Measurements from ENCODE around the gene DDIT3.
A peak's percentile ranks its signal among the peaks of the same experiment; 100 is the strongest.
"Not testable (repeated sequence)": the region's sequence is repeated elsewhere in the genome, so short reads cannot be mapped to it uniquely, and the experiment has no call there.

Gene DDIT3

DNA sequence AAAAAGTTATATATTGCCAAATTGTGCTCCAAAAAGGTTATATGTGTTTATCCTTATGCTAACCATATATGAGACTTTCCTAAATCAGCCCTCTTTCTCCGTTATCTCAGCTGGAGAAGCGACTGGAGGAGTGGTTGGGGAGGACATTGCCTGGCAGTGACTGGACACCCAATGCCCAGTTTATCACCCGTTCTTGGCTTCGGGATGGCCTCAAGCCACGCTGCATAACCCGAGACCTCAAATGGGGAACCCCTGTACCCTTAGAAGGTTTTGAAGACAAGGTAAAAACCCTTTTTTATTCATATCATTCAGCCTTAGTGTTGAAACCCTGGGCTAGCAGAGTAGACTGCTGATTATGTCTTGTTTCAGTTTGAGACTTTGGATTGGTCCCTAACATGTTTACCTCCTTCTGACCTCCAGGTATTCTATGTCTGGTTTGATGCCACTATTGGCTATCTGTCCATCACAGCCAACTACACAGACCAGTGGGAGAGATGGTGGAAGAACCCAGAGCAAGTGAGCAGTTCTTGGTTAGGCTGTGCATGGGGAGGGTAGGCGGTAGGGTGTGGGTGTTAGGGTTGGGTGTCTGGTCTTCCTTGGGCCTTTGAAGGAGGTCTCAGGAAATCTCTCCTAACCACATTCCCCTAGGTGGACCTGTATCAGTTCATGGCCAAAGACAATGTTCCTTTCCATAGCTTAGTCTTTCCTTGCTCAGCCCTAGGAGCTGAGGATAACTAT, 8.6 kb downstream of the DDIT3 start:
- no peak for DNase-seq

- DNase-seq = no peak
Observed at GRCh38 chr12:57511161-57511560, 9.2 kb downstream of the DDIT3 start.

- DNase-seq = not testable (repeated sequence)
Observed at GRCh38 chr12:57507796-57508195, 12.5 kb downstream of the DDIT3 start.

GRCh38 chr12:57506541-57506940, 13.8 kb downstream of the DDIT3 start:
- not testable (repeated sequence) for DNase-seq

GRCh38 chr12:57502311-57502969, 17.9 kb downstream of the DDIT3 start:
- DNase-seq = not testable (repeated sequence)

DNA sequence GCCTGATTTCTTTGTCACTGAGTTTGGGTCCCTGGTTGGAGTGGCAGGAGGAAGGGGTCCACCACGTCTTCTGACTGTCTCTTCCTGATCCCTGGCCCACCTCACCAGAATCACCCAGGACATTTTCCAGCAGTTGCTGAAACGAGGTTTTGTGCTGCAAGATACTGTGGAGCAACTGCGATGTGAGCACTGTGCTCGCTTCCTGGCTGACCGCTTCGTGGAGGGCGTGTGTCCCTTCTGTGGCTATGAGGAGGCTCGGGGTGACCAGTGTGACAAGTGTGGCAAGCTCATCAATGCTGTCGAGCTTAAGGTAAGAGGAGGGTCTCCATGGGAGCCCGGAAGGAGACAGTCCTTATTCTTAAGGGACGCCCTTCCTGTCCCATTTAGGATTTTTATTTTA, 20.1 kb downstream of the DDIT3 start:
- DNase-seq = no peak

- DNase-seq = no peak
Observed at GRCh38 chr12:57498571-57498970, 21.7 kb downstream of the DDIT3 start.

DNA sequence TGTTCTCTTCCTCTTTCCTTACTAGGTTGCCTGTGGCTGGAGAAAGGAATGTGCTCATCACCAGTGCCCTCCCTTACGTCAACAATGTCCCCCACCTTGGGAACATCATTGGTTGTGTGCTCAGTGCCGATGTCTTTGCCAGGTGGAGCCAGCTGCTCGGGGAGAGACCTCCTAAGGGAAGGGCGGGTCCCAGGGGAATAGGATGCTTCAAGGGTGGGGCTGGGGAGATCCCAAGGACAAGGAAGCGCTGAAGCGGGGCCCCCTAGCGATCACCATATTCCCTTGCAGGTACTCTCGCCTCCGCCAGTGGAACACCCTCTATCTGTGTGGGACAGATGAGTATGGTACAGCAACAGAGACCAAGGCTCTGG, 22.2 kb downstream of the DDIT3 start:
- DNase-seq = no peak

- no peak for DNase-seq
Observed at GRCh38 chr12:57497223-57498131, 22.8 kb downstream of the DDIT3 start.

DNA sequence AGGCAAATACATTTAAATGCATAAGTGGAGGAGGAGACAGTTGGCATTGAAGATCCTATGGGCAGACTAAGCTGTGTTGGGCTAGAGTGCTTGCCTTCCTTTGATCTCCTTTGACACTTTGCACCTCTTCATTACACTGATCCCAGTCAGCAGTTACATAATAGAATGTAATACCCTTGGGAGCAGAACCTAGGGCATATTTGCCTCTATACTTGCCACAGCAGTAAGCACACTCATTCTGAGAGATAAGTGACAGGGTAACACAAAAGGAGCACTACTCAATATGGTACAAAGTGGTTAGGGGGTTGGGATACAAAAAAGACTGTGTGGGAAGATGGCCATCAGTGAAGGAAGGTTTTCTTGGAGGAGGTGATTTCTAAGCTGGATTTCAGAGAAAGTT, 23.5 kb downstream of the DDIT3 start:
- no peak for DNase-seq

DNA sequence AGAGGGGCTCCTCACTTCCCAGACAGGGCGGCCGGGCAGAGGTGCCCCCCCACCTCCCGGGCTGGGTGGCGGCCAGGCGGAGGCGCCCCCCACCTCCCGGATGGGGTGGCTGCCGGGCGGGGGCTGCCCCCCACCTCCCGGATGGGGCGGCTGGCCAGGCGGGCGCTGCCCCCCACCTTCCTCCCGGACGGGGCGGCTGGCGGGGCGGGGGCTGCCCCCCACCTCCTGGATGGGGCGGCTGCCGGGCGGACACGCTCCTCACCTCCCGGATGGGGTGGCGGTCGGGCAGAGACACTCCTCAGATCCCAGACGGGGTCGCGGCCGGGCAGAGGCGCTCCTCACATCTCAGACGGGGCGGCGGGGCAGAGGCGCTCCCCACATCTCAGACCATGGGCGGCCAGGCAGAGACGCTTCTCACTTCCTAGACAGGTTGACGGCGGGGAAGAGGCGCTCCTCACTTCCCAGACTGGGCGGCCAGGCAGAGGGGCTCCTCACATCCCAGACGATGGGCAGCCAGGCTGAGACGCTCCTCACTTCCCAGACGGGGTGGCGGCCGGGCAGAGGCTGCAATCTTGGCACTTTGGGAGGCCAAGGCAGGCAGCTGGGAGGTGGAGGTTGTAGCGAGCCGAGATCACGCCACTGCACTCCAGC, 25.1 kb downstream of the DDIT3 start:
- not testable (repeated sequence) for DNase-seq

DNA sequence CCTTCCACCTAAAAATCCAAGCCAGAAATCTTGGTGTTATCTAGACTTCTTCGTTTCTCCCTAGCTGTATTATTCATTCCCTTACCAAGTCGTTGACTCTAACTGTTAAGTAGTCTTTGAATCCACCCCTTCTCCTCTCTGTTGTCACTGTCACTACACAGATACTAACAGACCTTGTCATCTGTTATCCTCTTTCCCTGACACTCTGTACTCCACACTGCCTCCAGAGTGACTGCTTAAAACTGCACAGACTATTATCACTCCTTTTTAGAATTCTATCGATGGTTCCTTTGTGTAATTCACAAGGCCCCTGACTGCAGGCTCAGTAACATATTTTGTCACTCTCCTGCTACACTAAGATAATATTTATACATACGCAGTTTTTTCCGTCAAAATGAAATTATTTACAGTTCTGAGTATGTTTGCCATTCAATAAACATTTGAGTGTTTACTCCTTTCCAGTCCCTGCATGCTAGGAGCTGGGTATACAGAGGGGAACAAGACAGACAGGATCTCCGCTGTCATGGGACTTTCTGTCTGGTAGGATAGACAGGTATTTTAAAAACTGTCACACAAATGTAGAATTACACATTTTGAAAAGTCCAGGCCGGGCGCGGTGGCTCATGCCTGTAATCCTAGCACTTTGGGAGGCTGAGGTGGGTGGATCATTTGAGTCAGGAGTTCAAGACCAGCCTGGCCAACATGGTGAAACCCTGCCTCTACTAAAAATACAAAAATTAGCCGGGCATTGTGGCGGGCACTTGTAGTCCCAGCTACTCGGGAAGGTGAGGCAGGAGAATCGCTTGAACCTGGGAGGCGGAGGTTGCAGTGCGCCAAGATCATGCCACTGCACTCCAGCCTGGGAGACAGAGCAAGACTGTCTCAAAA, 28.7 kb downstream of the DDIT3 start:
- no peak for DNase-seq

DNA sequence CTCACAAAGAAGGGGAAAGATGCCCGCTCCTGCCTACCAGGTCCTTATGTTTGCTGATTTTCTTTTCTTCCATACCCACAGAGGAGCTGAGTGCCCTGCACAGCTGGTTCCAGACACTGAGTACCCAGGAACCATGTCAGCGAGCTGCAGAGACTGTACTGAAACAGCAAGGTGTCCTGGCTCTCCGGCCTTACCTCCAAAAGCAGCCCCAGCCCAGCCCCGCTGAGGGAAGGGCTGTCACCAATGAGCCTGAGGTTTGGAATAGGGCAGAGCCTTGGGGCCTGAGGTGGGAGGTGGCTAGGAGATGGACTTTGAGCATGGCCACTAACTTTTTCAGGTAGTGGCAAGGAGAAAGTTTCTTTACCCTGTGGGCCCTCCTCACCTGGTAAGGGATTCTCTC, 30.2 kb downstream of the DDIT3 start:
- DNase-seq = no peak

DNA sequence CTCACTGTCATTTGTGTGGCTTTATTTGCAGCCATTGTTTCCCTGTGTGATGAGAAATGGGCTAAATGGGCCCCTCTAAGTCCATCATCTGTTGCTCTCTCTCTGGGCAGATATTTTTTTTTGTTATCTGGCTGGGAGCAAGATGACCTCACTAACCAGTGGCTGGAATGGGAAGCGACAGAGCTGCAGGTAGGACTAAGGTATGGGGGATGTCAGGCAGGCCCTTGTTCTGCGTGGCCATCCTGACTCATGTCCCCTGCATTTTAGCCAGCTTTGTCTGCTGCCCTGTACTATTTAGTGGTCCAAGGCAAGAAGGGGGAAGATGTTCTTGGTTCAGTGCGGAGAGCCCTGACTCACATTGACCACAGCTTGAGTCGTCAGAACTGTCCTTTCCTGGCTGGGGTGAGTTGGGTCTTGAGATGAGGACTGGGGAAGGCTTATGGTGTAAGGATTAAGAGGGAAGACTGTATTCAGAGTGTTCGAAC, 31.1 kb downstream of the DDIT3 start:
- DNase-seq = no peak

DNA sequence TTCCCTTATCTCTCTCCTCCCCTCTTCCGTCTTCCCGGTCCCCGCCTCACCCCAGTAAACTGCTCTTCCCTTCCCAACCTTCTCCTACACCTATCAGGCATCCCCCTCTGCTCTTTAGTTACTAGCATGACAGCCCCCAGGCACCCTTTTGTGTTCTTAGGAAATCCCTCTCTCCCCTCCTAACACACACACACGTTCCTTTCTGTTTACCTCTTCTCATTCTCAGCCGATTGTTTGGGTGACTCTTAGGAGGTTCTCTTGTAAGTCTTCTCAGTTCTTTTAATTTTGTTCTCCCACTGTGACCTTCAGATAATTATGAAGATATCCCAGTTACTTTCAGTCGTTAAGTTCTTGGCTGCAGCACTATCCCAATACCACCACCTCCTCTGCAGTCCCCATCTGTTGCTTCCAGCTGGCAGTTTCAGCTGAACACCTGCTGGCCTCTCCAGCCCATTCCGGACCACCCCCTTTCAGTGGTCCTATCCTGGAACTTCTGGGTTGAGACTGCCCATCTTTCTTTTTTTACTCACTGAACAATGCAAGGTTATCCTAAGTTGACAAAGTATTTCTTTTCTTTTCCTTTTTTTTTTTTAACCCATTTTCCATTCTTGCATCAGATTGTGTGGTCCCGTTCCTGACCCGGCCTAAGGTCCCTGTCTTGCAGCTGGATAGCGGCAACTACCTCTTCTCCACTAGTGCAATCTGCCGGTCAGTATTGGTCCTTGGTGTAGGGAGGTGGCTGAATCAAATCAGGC, 31.7 kb downstream of the DDIT3 start:
- no peak for DNase-seq

DNA sequence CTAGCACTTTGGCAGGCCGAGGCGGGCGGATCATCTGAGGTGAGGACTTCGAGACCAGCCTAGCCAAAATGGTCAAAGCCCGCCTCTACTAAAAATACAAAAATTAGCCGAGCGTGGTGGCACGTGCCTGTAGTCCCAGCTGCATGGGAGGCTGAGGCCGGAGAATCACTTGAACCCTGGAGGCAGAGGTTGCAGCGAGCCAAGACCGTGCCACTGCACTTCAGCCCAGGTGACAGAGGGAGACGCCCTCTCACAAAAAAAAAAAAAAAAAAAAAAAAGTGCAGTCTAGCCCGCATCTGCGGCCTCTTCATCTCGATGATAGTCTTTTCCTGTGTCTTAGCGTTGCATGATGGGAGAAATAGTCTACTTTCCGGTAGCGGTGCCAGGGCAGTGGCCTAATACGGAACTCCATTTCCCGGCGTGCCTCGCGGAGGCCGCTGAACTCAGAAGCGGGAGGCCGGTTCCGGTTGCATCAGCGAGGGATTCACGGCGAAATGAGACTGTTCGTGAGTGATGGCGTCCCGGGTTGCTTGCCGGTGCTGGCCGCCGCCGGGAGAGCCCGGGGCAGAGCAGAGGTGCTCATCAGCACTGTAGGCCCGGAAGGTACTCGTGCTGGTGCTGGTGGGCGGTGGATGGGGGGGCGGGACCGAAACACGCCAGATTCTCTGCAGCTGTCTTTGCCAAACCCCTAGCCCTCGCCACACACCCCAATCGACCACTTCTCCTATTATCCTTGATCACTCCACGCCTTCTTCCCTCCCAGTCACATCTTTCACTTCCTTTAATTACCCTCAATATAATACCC, 32.5 kb downstream of the DDIT3 start, which contains the start of gene MARS1:
Gene MARS1 (plus strand): TSS at position 472 of the 805 bp plus-strand sequence. CDS start 23 bp downstream, at position 495.
- peak; percentile 84 for DNase-seq

GRCh38 chr12:57487055-57487596, 33.2 kb downstream of the DDIT3 start:
- DNase-seq = no peak

DNA sequence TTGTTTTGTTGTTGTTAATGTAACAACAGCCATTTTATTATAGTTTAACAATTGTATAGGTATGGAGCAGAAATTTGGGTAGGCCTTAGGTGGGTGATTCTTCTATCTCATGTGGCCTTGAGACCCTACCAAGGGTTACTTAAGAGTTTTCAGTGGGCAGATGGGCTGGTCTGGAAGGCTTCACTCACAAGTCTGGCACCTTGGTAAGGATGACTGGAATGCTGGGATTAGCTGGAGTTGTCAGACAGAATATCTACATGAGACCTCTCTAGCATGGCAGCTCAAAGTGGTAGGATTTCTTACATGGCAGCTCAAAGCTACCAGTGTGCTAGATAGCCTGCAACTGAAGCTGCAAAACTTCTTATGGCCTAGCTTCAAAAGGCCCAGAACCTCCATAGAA, 34.6 kb downstream of the DDIT3 start:
- no peak for DNase-seq

DNA sequence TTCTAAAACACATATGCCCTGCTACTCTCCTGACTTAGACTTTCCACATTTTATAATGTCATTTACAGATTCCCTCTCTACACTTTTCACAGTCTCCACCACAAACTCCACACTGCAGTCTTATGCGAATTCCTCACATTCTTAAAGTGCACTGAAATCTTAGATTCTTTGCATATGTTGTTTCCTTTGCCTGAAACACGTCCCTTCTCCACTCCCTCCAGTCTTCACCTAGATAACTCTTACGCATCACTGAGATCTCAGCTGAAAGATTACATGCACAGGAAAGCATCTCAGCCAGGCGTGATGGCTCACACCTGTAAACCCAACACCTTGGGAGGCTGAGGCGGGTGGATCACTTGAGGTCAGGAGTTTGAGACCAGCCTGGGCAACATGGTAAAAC, 36.8 kb downstream of the DDIT3 start:
- DNase-seq = no peak

DNA sequence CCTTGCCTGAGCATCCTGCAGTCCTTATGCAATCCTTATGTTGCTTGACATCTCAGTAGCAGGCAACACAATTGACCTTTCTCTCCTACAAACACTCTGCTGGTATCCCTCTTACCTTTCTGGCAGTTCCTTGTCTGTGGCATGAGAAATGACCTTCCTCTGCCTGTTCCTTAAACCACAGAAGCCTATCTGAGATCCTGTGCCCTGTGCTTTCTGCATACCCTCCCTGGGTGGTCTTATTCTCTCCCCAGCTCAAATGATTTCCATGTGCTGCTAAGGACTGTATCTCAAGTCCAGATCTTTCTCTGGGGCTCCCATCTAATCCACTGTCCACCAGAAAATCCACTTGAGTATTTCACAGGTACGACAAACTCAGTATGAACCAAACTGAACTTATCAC, 38.6 kb downstream of the DDIT3 start:
- no peak for DNase-seq

Data from activated CD4-positive, CD25-positive, alpha-beta regulatory T cell treated with anti-CD3 and anti-CD28 coated beads, Interleukin-2, amount 50 U/mL, for 72 hours (primary cell).